Endothelial cell of umbilical vein (primary cell): Measurements from ENCODE around the gene NCOA7. TPM values are rescaled to one million over a fixed set of nuclear protein-coding genes. Genes with fewer than 3 reads are reported as not detected.

Source experiments
- BruUV-seq: library from RNA; stranded (reverse); fragments of 400-500 nt; replicated peaks from 2 replicates; lab custom pipeline; 2021; lab: Mats Ljungman, UMichigan
- CTCF ChIA-PET: fragments of 300-600, 350-600 bp; sonication (Branson Sonifier 250); formaldehyde crosslinking; loops from one replicate; lab custom pipeline; 2021; ENCODE audit warnings: antibody characterized with exemption, inconsistent platforms; lab: Charles Lee
- POLR2A ChIA-PET: fragments of 300-600, 350-600 bp; sonication (Branson Sonifier 250); formaldehyde crosslinking; loops from one replicate; lab custom pipeline; 2021; ENCODE audit warnings: antibody characterized with exemption, inconsistent platforms; lab: Charles Lee
- DNase-seq: peaks from one replicate; pipeline ENCODE4 v3.0.0-alpha.2; 2011; ENCODE audit warnings: low read depth, low spot score
- FAIRE-seq: peaks from 2 replicates; lab custom pipeline; 2011; peaks lifted over from hg19 to GRCh38; lab: Jason Lieb, UNC
- H2AFZ ChIP-seq: 2 replicates; pipeline ENCODE4 v1.6.0; 2012; ENCODE audit warnings: low read depth, low read length, control low read depth, inconsistent platforms
- H3K27ac ChIP-seq: 2 replicates; pipeline ENCODE4 v1.5.1; 2011; ENCODE audit warnings: low read depth, mild to moderate bottlenecking, control low read depth, low read length, moderate library complexity; ENCODE audit not compliant: insufficient read depth
- H3K27me3 ChIP-seq, 2 experiments: 2 replicates each; pipeline versions ENCODE4 v1.6.0 to v1.6.1; 2011; ENCODE audit warnings: low read length in 2 of 2, mixed read lengths in 1 of 2; ENCODE audit not compliant: control insufficient read depth in 2 of 2, insufficient read depth in 2 of 2
- H3K36me3 ChIP-seq, 2 experiments: 2 replicates in 1 of 2; 3 replicates in 1 of 2; pipeline ENCODE4 v1.5.1; 2011; ENCODE audit warnings: low read length in 2 of 2, mild to moderate bottlenecking in 1 of 2, moderate library complexity in 1 of 2; ENCODE audit not compliant: control insufficient read depth in 2 of 2, insufficient read depth in 2 of 2; ENCODE audit errors: extremely low read depth in 1 of 2
- H3K4me1 ChIP-seq: 3 replicates; pipeline ENCODE4 v1.5.1; 2011; ENCODE audit warnings: mild to moderate bottlenecking, low read length; ENCODE audit not compliant: control insufficient read depth, insufficient read depth; ENCODE audit errors: extremely low read depth
- H3K4me2 ChIP-seq: 2 replicates; pipeline ENCODE4 v1.6.1; 2011; ENCODE audit warnings: low read length, control low read depth, mixed read lengths; ENCODE audit not compliant: insufficient read depth
- H3K4me3 ChIP-seq, 3 experiments: fragments of 200-600 bp in 1 of 3; sonication (generic), shearing (Covaris generic) in 1 of 3; replicated peaks in 1 of 3; 2 replicates each; pipeline ENCODE4 v1.5.1; 2011 to 2016; ENCODE audit warnings: control low read depth in 3 of 3, low read length in 3 of 3, mild to moderate bottlenecking in 2 of 3, inconsistent platforms in 1 of 3, low read depth in 1 of 3, moderate library complexity in 1 of 3; ENCODE audit not compliant: insufficient read depth in 1 of 3
- H3K79me2 ChIP-seq: 2 replicates; pipeline ENCODE4 v1.6.0; 2012; ENCODE audit warnings: low read length, inconsistent platforms; ENCODE audit not compliant: control insufficient read depth, insufficient read depth
- H3K9ac ChIP-seq: replicated peaks from 2 replicates; pipeline ENCODE3; 2011; ENCODE audit warnings: low read length, control low read depth; ENCODE audit not compliant: insufficient read depth; ENCODE audit errors: extremely low read depth
- H3K9me1 ChIP-seq: replicated peaks from 3 replicates; pipeline ENCODE4 v1.6.0; 2011; ENCODE audit warnings: mild to moderate bottlenecking, low read length; ENCODE audit not compliant: control insufficient read depth, insufficient read depth; ENCODE audit errors: extremely low read depth
- H3K9me3 ChIP-seq: replicated peaks from 2 replicates; pipeline ENCODE4 v1.5.1; 2012; ENCODE audit warnings: low read length, inconsistent platforms; ENCODE audit not compliant: control insufficient read depth, insufficient read depth
- H4K20me1 ChIP-seq: replicated peaks from 2 replicates; pipeline ENCODE3; 2011; ENCODE audit warnings: mild to moderate bottlenecking, low read length; ENCODE audit not compliant: control insufficient read depth, insufficient read depth; ENCODE audit errors: extremely low read depth
- CTCF ChIP-seq, 2 donors: IDR thresholded peaks; 1 replicate in 1 of 2; 2 replicates in 1 of 2; pipeline ENCODE4 v1.5.1; 2011; ENCODE audit warnings: low read length in 2 of 2, mild to moderate bottlenecking in 2 of 2, moderate library complexity in 2 of 2, control low read depth in 1 of 2, inconsistent platforms in 1 of 2, low read depth in 1 of 2; ENCODE audit not compliant: insufficient read depth in 1 of 2; ENCODE audit errors: extremely low read depth in 1 of 2
- EZH2 ChIP-seq: IDR thresholded peaks from 2 replicates; pipeline ENCODE4 v1.6.1; 2012; ENCODE audit warnings: borderline replicate concordance, low read depth, mild to moderate bottlenecking, moderate library complexity, low read length, inconsistent platforms; ENCODE audit not compliant: severe bottlenecking
- FOS ChIP-seq: IDR thresholded peaks from 2 replicates; pipeline ENCODE4 v1.6.1; 2011; ENCODE audit warnings: mild to moderate bottlenecking, low read length, moderate library complexity, borderline replicate concordance; ENCODE audit not compliant: insufficient read depth
- GATA2 ChIP-seq: IDR thresholded peaks from 2 replicates; pipeline ENCODE4 v1.7.0; 2011; ENCODE audit warnings: low read depth, mild to moderate bottlenecking, moderate library complexity, mixed read lengths, low read length; ENCODE audit not compliant: insufficient read length, insufficient read depth
- JUN ChIP-seq: IDR thresholded peaks from 2 replicates; pipeline ENCODE4 v1.6.1; 2011; ENCODE audit warnings: borderline replicate concordance, low read depth; ENCODE audit not compliant: insufficient read length, insufficient read depth
- MAX ChIP-seq: IDR thresholded peaks from 2 replicates; pipeline ENCODE4 v1.6.1; 2011; ENCODE audit not compliant: insufficient read depth, insufficient read length
- MYC ChIP-seq: IDR thresholded peaks from one replicate; pipeline ENCODE4 v1.6.1; 2011; ENCODE audit warnings: mild to moderate bottlenecking, low read depth, low read length
- POLR2A ChIP-seq: IDR thresholded peaks from 2 replicates; pipeline ENCODE4 v1.6.1; 2012; ENCODE audit warnings: low read depth, mild to moderate bottlenecking, control low read depth, low read length
- POLR2AphosphoS5 ChIP-seq: IDR thresholded peaks from 2 replicates; pipeline ENCODE4 v1.6.1; 2012; ENCODE audit warnings: low read depth, mild to moderate bottlenecking, control low read depth, low read length, moderate library complexity; ENCODE audit not compliant: insufficient read depth
- dilution Hi-C: fragments of 300-500 bp; cut with MboI; formaldehyde crosslinking; loops from one replicate; pipeline ENCODE4 v1.15.0; 2019; ENCODE audit warnings: low sequenced_read_pairs; ENCODE audit not compliant: extremely low pct_ligation_motif_present
- intact Hi-C: fragments of 100-400 bp; cut with micrococcal nuclease; formaldehyde crosslinking; loops from one replicate; pipeline ENCODE4 v1.10.0; 2022
- polyA plus RNA-seq, 4 experiments: library from polyadenylated mRNA; depleted of rRNA in 3 of 4; stranded (reverse) in 3 of 4; unstranded in 1 of 4; fragments of >200 nt; gene quantifications; 2 replicates each; pipeline versions ENCODE4 v1.2.1 to v1.2.3, GENCODE V29; 2011 to 2012; ENCODE audit warnings: missing spikeins in 1 of 4
- total RNA-seq: library from RNA; stranded (reverse); gene quantifications from 2 replicates; pipeline ENCODE4 v1.2.3, GENCODE V29; 2021

Gene NCOA7
- total and polyA plus RNA-seq, 2 donors (not counting 3 experiments of a cell fraction or from before 2014, with no cell fraction given), result 27.7 to 71.2 TPM

GRCh38 chr6:125866433-125866832 is 75.7 kb downstream of the NCOA7 start:
- dilution Hi-C loops (no loop called here), intact Hi-C loops (no loop called here)
- TF ChIP-seq FOS (no peak), POLR2AphosphoS5 (no peak), EZH2 (no peak), MAX (no peak), JUN (no peak)
- Histone ChIP-seq H3K9ac (no peak overlapping the region), H3K9me3 (no peaks in the 10 kb centered on the region), H3K36me3 (no peaks in the 10 kb centered on the region), H3K4me2 (no peak overlapping the region), H3K4me1 (no peaks in the 10 kb centered on the region), H3K9me1 (no peaks in the 10 kb centered on the region), H3K79me2 (no peaks in the 10 kb centered on the region), H2AFZ (no peak overlapping the region), H3K27me3 (no peaks in the 10 kb centered on the region), H3K4me3 (no peak overlapping the region), H3K27ac (no peak overlapping the region), H4K20me1 (no peaks in the 10 kb centered on the region)
- CTCF ChIA-PET, result no interaction called here
- POLR2A ChIA-PET, result no interaction called here
- FAIRE-seq (no peak), DNase-seq (no peak)
- BruUV-seq, result no TSS peak

- Histone ChIP-seq H3K9ac (no peak overlapping the region), H3K4me1 (peaks cover 5% of the 10 kb centered on the region), H3K4me3 (no peak overlapping the region), H3K9me3 (no peaks in the 10 kb centered on the region), H3K27me3 (no peaks in the 10 kb centered on the region), H3K9me1 (no peaks in the 10 kb centered on the region), H3K27ac (no peak overlapping the region), H3K36me3 (no peaks in the 10 kb centered on the region), H4K20me1 (no peaks in the 10 kb centered on the region), H3K4me2 (no peak overlapping the region), H3K79me2 (no peaks in the 10 kb centered on the region), H2AFZ (no peak overlapping the region)
- no peak for FAIRE-seq
- intact Hi-C loops, result no loop called here
- TF ChIP-seq EZH2, result no peak
- TF ChIP-seq GATA2, result no peak
- no peak for TF ChIP-seq CTCF (IDR thresholded peaks at IDR 0.05; ENCODE audit: extremely low read depth in 1 of 2, insufficient read depth in 1 of 2, low read depth in 1 of 2, low read length in 2 of 2)
- TF ChIP-seq MAX, result no peak
- no peak for TF ChIP-seq POLR2AphosphoS5
- no peak for TF ChIP-seq FOS
- TF ChIP-seq POLR2A, result no peak
- no peak for TF ChIP-seq MYC
- TF ChIP-seq JUN, result no peak
- BruUV-seq, result no TSS peak
- ChIA-PET CTCF (interaction anchor here (1.0 to 1.5 kb wide), 4 partner anchors 9 to 107 kb away, joined by 3 to 6 read pairs (median 4); no protein-coding TSS in a partner anchor), POLR2A (no interaction called here)
- no peak for DNase-seq
- dilution Hi-C loops, result no loop called here
Observed at GRCh38 chr6:125867483-125867942, 76.8 kb downstream of the NCOA7 start.
